Measurements from ENCODE around the gene NTSR1.
A peak's percentile ranks its signal among the peaks of the same experiment; 100 is the strongest.

- TF ChIP-seq CTCF (conservative IDR thresholded peaks at IDR 0.05), result peak; percentile 67
- no peak for TF ChIP-seq EZH2 (IDR thresholded peaks at IDR 0.05; ENCODE audit: low read depth)
Observed at GRCh38 chr20:62702895-62703852, 5.5 kb upstream of the NTSR1 start.

Data from PC-9 (cell line).